SJCRH30 (cell line): Measurements from ENCODE around the gene HUS1. TPM values are rescaled to one million over a fixed set of nuclear protein-coding genes. Genes with fewer than 3 reads are reported as not detected.
"Not testable (repeated sequence)": the region's sequence is repeated elsewhere in the genome, so short reads cannot be mapped to it uniquely, and the experiment has no call there.

ENCODE experiments used
- DNase-seq, 2 experiments: peaks; one replicate each; pipeline ENCODE4 v3.0.0-alpha.2; 2015 to 2020
- H3K27ac ChIP-seq: fragments of 250-450 bp; sonication (Bioruptor Pico); 2 replicates; pipeline ENCODE4 v1.5.1; 2020; ENCODE audit warnings: mild to moderate bottlenecking, moderate library complexity
- H3K27me3 ChIP-seq: fragments of 250-450 bp; sonication (Bioruptor Pico); 2 replicates; pipeline ENCODE4 v1.5.1; 2020; ENCODE audit warnings: mild to moderate bottlenecking, moderate library complexity
- H3K36me3 ChIP-seq: fragments of 250-450 bp; sonication (Bioruptor Pico); 2 replicates; pipeline ENCODE4 v1.5.1; 2020; ENCODE audit warnings: mild to moderate bottlenecking, moderate library complexity
- H3K4me1 ChIP-seq: fragments of 250-450 bp; sonication (Bioruptor Pico); 2 replicates; pipeline ENCODE4 v1.5.1; 2020; ENCODE audit warnings: mild to moderate bottlenecking, moderate library complexity
- H3K4me3 ChIP-seq: fragments of 250-450 bp; sonication (Bioruptor Pico); 2 replicates; pipeline ENCODE4 v1.5.1; 2020; ENCODE audit warnings: mild to moderate bottlenecking, moderate library complexity
- H3K9me3 ChIP-seq: fragments of 250-450 bp; sonication (Bioruptor Pico); replicated peaks from 2 replicates; pipeline ENCODE4 v1.5.1; 2020; ENCODE audit warnings: mild to moderate bottlenecking, moderate library complexity
- total RNA-seq: library from RNA; depleted of rRNA; stranded (reverse); fragments of >200 nt; shearing (Covaris generic); gene quantifications from 2 replicates; pipeline ENCODE4 v1.2.3, GENCODE V29; 2014

The HUS1 gene
- total RNA-seq, 1 experiment from 2014 or later = 38.7 TPM

DNA sequence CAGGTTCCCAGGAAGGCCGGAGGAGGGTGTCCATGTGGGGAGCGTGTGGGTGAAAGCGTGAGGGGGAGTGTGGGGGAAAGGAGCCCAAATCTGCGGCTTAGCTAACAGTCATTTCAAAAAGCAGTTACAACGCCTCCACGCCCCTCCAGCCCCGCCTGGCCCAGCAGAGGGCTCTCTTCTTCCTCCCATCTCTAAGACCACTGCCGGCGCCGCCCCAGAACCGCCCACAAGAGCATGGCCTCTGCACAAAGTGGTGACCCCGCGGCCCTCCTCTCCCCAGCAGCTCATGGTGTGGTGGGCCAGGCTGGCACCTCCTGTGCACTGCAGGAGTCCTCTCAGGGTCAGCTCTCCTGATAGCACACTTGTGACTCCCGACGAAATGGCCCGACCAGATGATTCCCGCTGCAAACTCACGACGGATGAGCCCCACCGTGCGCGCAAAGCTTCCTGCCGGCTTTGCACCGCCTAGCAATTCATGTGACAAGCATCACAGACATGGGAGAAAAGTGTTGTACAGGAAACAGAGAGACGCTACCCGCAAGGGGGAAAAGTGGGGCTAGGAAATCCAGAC is 12.4 kb upstream of the HUS1 start:
- Histone ChIP-seq H3K4me1 (no peaks in the 10 kb centered on the region), H3K27me3 (no peaks in the 10 kb centered on the region), H3K4me3 (no peak overlapping the region), H3K36me3 (no peaks in the 10 kb centered on the region), H3K9me3 (no peaks in the 10 kb centered on the region), H3K27ac (no peak overlapping the region)
- DNase-seq = peak; percentile 39 to 45

DNA sequence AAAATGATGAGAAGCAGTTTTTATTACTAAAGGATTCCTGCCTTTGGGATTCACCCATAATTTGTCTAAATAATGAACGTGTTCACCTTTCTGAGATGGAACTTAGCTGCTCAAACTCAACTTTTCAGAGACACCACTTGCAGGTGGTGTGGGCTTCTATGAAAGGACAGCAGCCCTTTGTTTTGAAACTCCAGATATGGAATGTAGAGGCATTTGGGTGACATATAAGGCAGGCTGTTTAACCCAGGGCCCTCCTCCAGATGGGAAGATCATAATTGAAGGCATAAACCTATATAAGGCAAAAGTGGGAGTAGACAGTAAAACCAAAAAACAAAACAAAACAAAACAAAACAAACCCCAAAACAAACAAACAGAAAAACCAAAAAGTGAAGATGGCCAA is 11.9 kb upstream of the HUS1 start:
- no peak overlapping the region for H3K4me3 ChIP-seq
- DNase-seq = no peak
- H3K36me3 ChIP-seq = no peaks in the 10 kb centered on the region
- H3K27ac ChIP-seq = no peak overlapping the region
- no peaks in the 10 kb centered on the region for H3K9me3 ChIP-seq
- H3K4me1 ChIP-seq = no peaks in the 10 kb centered on the region
- H3K27me3 ChIP-seq = no peaks in the 10 kb centered on the region

DNA sequence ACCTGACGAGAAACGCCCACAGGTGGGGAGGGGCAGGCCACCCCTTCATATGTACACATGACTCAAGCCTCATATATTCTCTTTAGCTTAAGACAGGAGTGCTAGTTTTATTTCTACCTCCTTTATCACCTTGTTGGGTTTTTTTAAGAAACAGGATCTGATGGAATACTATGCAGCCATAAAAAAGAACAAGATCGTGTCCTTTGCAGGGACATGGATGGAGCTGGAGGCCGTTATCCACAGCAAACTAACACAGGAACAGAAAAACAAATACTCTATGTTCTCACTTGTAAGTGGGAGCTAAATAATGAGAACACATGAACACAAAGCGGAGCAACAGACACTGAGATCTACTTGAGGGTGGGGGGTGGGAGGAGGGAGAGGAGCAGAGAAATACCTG is 11.2 kb upstream of the HUS1 start:
- H3K4me3 ChIP-seq = no peak overlapping the region
- no peaks in the 10 kb centered on the region for H3K36me3 ChIP-seq
- DNase-seq = no peak
- no peaks in the 10 kb centered on the region for H3K4me1 ChIP-seq
- no peak overlapping the region for H3K27ac ChIP-seq
- H3K9me3 ChIP-seq = no peaks in the 10 kb centered on the region
- H3K27me3 ChIP-seq = no peaks in the 10 kb centered on the region

DNA sequence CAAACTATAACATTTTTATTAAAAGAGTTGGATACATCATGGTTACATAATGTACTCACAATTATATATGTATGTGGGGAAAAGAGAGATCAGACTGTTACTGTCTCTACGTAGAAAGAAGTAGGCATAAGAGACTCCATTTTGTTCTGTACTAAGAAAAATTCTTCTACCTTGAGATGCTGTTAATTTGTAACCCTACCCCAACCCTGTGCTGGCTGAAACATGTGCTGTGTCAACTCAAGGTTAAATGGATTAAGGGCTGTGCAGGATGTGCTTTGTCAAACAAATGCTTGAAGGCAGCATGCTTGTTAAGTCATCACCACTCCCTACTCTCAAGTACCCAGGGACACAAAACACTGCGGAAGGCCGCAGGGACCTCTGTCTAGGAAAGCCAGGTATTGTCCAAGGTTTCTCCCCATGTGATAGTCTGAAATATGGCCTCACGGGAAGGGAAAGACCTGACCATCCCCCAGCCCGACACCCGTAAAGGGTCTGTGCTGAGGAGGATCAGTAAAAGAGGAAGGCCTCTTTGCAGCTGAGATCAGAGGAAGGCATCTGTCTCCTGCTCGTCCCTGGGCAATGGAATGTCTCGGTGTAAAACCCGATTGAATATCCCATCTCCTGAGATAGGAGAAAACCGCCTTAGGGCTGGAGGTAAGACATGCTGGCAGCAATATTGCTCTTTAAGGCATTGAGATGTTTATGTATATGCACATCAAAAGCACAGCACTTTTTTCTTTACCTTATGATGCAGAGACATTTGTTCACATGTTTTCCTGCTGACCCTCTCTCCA is 10.4 kb upstream of the HUS1 start:
- H3K4me1 ChIP-seq, H3K36me3 ChIP-seq, H3K27me3 ChIP-seq, H3K4me3 ChIP-seq, H3K9me3 ChIP-seq, H3K27ac ChIP-seq: not testable (repeated sequence)
- DNase-seq = peak in 1 of 2 experiments; percentile 42

DNA sequence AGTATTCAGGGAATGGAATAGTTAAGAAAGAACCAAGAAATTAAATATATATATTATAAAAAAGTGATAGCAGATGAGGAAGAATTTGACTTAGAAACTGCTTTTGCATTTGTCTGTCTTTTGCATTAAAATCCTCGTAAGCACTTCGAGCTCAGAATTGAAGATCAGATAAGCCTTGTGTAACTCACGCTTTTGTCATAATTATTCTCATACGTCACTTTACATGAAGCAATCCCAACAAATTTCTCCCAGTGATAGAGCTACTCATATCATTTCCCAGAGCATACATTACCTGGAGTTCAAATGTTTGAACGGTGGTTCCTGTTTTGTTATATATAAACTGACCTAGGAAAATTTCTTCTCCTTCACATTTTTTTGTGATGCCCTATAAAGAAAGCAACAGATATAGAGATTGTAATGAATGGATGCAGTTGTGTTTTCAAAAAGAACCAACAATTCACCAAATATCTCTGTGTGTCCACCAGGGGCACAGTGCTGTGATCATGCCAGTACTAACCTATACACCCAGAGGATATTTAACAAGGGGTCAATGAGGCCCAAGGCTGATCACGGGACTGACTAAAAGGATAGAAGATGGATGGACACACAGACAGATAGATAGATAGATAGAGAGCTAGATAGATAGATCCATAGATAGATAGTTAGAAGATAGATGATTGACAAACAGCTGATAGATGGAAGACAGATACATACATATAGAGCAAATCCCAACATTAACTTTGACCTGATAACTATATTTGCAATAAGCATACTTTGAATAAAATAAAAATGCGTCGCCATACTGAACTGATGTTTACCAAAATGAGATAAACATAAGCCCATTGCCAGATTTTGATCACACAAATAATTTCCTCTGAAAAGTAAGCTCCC is 9.3 kb upstream of the HUS1 start:
- no peak overlapping the region for H3K27ac ChIP-seq
- H3K27me3 ChIP-seq = no peaks in the 10 kb centered on the region
- H3K36me3 ChIP-seq = no peaks in the 10 kb centered on the region
- DNase-seq = peak in 1 of 2 experiments; percentile 20
- no peaks in the 10 kb centered on the region for H3K4me1 ChIP-seq
- no peak overlapping the region for H3K4me3 ChIP-seq
- H3K9me3 ChIP-seq = no peaks in the 10 kb centered on the region

DNA sequence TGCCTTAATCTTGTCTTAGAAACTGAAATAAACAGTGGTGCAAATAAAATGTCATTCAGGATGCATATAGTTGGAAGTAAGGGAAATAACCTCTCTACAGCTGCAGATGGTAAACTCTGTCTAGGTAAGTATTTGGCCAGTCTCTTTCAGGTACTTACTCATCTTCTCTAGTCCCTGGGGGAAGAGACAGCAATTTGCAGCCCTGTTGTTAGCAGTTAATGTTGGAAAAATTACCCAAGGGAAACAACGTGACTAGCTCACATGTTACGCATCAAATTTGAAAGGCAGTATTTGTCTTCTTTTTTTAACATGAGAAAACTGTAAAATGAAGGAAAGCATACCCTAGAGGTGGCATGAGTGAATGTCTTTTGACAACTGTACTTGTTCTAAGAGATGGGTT is 3.2 kb upstream of the HUS1 start:
- H3K4me1 ChIP-seq = peaks cover 14% of the 10 kb centered on the region
- H3K9me3 ChIP-seq = no peaks in the 10 kb centered on the region
- H3K36me3 ChIP-seq = peaks cover 7% of the 10 kb centered on the region
- no peak for DNase-seq
- no peak overlapping the region for H3K27ac ChIP-seq
- no peaks in the 10 kb centered on the region for H3K27me3 ChIP-seq
- H3K4me3 ChIP-seq = no peak overlapping the region

DNA sequence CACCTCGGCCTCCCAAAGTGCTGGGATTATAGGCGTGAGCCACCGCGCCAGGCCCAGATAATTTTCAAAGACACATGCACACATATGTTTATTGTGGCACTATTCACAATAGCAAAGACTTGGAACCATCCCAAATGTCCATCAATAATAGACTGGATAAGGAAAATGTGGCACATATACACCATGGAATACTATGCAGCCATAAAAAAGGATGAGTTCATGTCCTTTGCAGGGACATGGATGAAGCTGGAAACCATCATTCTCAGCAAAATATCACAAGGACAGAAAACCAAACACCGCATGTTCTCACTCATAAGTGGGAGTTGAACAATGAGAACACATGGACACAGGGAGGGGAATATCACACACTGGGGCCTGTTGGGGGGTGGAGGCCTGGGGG is 1.2 kb upstream of the HUS1 start:
- not testable (repeated sequence) for H3K27ac ChIP-seq, DNase-seq, H3K27me3 ChIP-seq, H3K9me3 ChIP-seq, H3K4me3 ChIP-seq
- Histone ChIP-seq H3K4me1 (peaks cover 14% of the 10 kb centered on the region), H3K36me3 (peaks cover 27% of the 10 kb centered on the region)

DNA sequence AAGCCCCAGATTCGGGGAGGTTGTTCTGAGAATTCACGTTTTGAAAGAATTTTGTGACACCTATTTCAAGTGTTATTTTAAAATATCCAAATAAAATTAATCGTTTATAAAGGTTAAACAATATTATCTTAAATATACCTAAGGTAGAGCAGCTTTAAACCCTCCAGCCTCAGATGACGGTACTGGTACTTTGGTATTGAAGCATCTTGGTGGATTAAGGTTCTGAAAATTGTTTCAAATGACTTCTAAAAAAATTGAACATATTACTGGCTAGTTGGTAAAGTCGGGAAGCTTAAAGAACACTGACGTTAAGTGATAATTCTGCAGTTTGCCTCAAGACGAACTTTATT is 392 bp upstream of the HUS1 start:
- no peak overlapping the region for H3K27ac ChIP-seq
- peaks cover 14% of the 10 kb centered on the region for H3K4me1 ChIP-seq
- DNase-seq = no peak
- no peaks in the 10 kb centered on the region for H3K27me3 ChIP-seq
- peaks cover 31% of the 10 kb centered on the region for H3K36me3 ChIP-seq
- no peaks in the 10 kb centered on the region for H3K9me3 ChIP-seq
- peak overlapping the region; percentile 86 for H3K4me3 ChIP-seq

DNA sequence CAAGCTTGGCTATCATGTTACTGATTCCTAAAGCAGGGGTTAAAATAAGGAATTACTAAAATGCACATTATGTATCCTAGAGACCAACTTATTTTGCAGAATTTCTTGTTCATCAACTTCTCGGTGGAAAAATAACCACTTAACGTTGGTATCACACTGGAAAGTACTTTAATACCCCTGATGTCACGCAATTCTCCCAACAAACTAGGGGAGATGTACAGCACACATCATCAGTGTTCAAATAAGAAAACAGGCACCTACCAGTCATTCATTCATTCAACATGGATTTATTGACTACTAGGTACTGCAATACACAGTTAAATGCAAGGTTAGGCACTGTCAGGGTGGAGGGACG is 648 bp downstream of the HUS1 start:
- H3K9me3 ChIP-seq = no peaks in the 10 kb centered on the region
- peaks cover 14% of the 10 kb centered on the region for H3K4me1 ChIP-seq
- H3K27me3 ChIP-seq = no peaks in the 10 kb centered on the region
- peaks cover 40% of the 10 kb centered on the region for H3K36me3 ChIP-seq
- no peak for DNase-seq
- H3K27ac ChIP-seq = peak overlapping the region; percentile 63
- peak overlapping the region; percentile 86 for H3K4me3 ChIP-seq

DNA sequence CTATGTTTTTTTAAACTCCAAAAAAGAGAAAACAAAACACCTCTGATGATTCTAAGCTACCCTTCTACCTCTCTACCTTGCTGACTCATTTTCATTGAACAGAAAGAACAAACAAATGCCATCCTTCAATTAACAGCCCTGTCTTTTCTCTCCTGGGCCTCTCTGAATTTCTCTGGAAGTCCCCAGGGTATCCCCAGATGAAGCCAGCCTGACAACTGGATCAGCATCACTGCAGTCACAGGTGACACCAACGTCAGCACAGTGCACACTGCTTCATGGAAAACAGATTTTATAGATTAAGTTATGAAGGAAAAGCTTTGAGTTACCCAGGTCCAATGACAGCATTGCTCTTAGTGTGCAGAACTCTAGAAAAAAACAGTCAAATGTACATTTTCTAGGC is 5.7 kb downstream of the HUS1 start:
- Histone ChIP-seq H3K4me1 (peaks cover 9% of the 10 kb centered on the region), H3K27me3 (no peaks in the 10 kb centered on the region), H3K36me3 (peaks cover 49% of the 10 kb centered on the region), H3K27ac (no peak overlapping the region), H3K9me3 (no peaks in the 10 kb centered on the region), H3K4me3 (no peak overlapping the region)
- no peak for DNase-seq

DNA sequence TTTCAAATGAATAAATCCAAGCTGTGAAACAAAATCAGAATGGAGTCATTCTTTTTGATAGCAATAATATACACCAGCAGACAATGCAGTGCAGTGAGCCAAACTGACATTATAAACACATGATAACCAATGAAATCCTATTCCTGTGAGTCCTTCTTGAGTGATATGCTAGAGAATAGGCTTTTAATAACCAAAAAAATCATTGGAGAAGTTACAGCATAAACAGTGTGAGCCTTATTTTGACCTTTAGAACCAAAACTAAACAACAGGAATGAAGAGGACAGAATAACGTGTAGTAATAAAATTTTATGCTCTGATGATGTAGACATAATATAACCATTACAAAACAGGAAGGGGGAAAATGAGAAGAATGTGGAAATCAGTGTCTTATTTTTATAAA is 8.7 kb downstream of the HUS1 start:
- no peak overlapping the region for H3K4me3 ChIP-seq
- peaks cover 49% of the 10 kb centered on the region for H3K36me3 ChIP-seq
- H3K27ac ChIP-seq = no peak overlapping the region
- no peak for DNase-seq
- no peaks in the 10 kb centered on the region for H3K9me3 ChIP-seq
- no peaks in the 10 kb centered on the region for H3K27me3 ChIP-seq
- no peaks in the 10 kb centered on the region for H3K4me1 ChIP-seq

DNA sequence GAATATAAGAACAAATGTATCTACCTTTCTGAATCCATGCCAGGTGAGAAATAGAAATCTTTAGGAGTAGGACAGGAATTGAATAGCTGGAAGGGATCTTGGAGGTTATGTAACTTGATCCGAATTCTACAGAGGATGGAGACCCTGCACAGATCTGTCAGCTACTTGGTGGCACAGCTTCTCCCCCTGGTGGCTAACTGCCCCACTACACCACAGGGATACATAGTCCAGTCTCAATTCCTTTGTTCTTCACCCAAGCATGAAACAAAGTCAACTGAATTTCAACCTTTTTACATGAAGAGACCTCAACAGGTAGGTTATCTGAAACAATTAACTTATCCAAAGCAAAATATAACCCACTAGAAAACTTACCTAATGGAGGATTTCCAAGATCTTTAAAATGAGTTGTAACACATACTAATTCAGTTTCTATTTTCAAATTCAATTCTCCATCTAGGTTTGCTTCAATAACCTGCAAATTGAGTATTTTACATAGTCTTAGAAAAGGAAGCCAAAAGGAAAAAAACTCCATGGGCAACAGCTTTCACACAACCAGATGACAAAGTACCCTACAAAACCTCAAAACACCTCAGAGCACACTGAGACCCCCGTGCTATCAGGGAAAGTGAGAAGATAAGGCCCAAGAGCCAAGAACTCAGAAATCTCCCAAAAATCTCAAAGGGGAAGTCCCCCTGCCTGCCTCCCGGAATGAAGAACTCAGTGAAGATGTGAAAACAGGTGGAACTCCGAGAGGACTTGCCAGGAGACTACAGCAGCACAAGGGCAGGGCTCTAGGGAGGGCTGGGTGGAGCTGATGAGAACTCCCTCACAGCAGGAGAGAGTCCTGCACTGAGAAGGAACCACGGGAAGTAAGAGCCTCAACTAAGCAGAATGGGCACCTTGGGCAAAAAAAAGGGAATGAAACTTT is 10.3 kb downstream of the HUS1 start:
- Histone ChIP-seq H3K27me3 (no peaks in the 10 kb centered on the region), H3K9me3 (no peaks in the 10 kb centered on the region), H3K4me1 (no peaks in the 10 kb centered on the region), H3K27ac (no peak overlapping the region), H3K36me3 (peaks cover 51% of the 10 kb centered on the region), H3K4me3 (no peak overlapping the region)
- peak; percentile 81 to 91 for DNase-seq

DNA sequence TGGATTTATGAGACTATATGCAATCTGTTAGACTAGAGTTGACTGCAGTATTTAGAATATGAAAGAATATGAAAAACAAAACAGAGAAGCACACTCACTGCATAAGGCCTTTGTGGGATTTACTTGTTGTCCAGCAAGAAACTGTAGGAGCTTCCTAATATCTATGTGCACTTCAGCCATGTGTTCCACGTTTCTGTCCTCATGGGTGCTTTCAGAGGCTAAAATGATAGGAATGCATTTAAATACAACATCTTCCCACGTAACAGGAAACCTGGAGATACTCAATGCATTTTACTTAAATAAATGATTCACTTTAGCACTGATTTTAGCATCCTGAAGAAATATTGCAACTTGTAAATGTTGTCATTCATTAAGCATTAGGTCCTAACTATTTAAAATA is 11.7 kb downstream of the HUS1 start:
- Histone ChIP-seq H3K9me3 (no peaks in the 10 kb centered on the region), H3K4me3 (no peak overlapping the region), H3K27me3 (no peaks in the 10 kb centered on the region), H3K4me1 (no peaks in the 10 kb centered on the region), H3K36me3 (peaks cover 55% of the 10 kb centered on the region), H3K27ac (no peak overlapping the region)
- no peak for DNase-seq

DNA sequence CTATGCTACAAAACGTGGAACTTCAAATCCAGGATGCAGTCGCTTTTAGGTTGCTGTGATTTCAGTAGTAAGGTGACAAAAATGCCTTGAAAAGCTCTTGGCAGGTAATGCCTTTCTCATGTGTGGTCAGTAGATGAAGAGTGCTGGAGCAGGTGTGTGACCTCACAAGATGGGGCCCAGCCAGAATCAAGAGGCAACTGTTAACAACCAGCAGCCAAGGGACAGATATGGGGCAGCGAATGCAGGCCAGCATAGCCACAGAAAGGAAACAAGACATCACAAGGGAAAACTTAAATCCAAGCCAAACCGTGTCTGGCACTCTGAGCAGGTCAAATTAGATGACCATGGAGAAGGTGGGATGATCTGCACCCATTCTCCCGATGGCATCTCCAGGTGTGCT is 12.3 kb downstream of the HUS1 start:
- no peaks in the 10 kb centered on the region for H3K9me3 ChIP-seq
- H3K27me3 ChIP-seq = no peaks in the 10 kb centered on the region
- H3K4me1 ChIP-seq = no peaks in the 10 kb centered on the region
- no peak for DNase-seq
- H3K27ac ChIP-seq = no peak overlapping the region
- H3K4me3 ChIP-seq = no peak overlapping the region
- peaks cover 55% of the 10 kb centered on the region for H3K36me3 ChIP-seq
